ENCODE data around the gene ZZZ3.
"Not testable (repeated sequence)": the region's sequence is repeated elsewhere in the genome, so short reads cannot be mapped to it uniquely, and the experiment has no call there.

GRCh38 chr1:77646224-77646623 lies 36.2 kb downstream of the ZZZ3 start:
- not testable (repeated sequence) for TF ChIP-seq CTCF (IDR thresholded peaks at IDR 0.05; ENCODE audit: borderline replicate concordance, extremely low read depth, low read length, poor library complexity, severe bottlenecking); EZH2 (IDR thresholded peaks at IDR 0.05; ENCODE audit: borderline replicate concordance, low read depth, low read length, severe bottlenecking)

Data from DND-41 (cell line).